Measurements from ENCODE around the gene CFAP299. TPM values are rescaled to one million over a fixed set of nuclear protein-coding genes. Genes with fewer than 3 reads are reported as not detected.

The CFAP299 gene
- polyA plus RNA-seq, 1 experiment: 3.3 TPM

DNA sequence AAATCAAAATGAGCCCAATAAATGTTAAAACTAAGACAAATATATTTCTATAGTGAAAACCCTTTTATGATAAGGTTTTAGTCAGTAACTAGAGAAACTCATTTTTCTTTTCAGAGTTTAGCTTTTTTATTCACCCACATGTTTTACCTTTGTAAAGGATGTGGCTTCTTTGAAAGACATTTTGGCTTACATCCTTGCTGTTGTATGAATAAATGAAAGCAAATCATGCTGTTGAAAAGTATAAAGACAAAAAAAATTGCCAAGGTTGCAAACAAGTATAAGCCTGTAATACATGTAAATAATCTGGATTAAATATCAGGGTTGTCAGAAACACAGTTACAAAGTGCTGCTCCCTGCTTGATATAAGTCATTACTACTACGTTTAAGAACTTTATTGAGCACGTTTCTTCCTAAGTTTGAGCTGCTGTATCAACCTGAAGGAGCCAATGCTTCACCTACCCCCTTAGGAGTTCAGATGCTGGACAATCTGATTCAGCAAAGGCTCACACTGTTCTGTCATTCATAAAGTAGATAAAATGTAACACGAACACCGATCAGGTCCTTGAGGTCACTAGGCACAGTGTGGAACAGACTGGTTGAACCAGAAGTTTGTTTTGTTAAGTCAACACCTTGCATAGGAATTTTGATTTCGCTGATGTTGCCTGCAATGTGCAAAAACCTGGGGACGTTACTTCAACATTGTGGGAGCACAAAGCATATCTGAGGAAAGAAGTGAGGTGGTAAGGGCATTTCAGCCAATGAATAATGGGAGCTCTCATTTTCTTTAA lies 373.7 kb downstream of the CFAP299 start:
- CTCF ChIA-PET: interaction anchor here (0.7 kb wide), 1 partner anchor 601 kb away, joined by 3 read pairs; no protein-coding TSS in a partner anchor
- POLR2A ChIA-PET: no interaction called here

DNA sequence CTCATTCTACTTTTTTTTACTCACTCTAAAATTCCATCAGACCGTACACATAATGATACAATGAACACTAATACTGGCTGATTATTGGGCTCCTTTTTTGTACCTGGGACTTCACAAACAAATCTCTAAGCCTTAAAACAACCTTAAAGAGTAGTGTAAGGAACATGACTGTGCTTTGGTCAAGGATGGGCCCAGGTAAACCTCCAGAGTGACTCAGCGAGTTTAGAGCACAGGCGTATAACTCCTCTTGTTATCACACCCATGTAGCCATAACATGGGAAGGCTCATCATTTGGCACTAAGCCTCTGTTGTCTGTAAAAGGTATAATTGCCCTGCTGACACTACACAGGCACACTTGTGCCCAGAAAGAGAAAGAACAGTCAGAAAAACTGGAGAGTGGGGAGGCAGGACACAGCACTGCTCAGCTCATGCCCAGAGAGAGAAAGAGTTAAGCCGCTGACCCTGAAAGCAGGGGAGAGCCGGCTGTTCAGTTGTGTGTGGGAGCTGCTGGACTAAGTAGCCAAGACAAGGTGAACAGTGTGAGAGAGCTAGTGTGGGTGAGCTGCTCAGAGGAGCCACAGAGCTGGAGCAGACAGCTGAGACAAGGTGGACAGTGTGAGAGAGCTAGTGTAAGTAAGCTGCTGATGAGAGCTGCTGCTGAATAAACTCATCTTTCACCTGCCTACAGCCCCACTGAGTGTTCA lies 375.4 kb downstream of the CFAP299 start:
- POLR2A ChIA-PET: no interaction called here

More for the DNA sequence above, 373.7 kb downstream of the CFAP299 start:
- DNase-seq (ENCODE audit: low read depth): no peak
- Histone ChIP-seq H3K4me3 (ENCODE audit: low read depth, low read length) (no peak overlapping the region), H3K36me3 (ENCODE audit: control insufficient read depth, insufficient read depth, low read length) (no peaks in the 10 kb centered on the region), H3K27me3 (ENCODE audit: control insufficient read depth, insufficient read depth, low read length) (no peaks in the 10 kb centered on the region)
- TF ChIP-seq, protein P1, sequence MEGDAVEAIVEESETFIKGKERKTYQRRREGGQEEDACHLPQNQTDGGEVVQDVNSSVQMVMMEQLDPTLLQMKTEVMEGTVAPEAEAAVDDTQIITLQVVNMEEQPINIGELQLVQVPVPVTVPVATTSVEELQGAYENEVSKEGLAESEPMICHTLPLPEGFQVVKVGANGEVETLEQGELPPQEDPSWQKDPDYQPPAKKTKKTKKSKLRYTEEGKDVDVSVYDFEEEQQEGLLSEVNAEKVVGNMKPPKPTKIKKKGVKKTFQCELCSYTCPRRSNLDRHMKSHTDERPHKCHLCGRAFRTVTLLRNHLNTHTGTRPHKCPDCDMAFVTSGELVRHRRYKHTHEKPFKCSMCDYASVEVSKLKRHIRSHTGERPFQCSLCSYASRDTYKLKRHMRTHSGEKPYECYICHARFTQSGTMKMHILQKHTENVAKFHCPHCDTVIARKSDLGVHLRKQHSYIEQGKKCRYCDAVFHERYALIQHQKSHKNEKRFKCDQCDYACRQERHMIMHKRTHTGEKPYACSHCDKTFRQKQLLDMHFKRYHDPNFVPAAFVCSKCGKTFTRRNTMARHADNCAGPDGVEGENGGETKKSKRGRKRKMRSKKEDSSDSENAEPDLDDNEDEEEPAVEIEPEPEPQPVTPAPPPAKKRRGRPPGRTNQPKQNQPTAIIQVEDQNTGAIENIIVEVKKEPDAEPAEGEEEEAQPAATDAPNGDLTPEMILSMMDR (IDR thresholded peaks at IDR 0.05; ENCODE audit: insufficient read depth, low read depth, low read length): no peak

DNA sequence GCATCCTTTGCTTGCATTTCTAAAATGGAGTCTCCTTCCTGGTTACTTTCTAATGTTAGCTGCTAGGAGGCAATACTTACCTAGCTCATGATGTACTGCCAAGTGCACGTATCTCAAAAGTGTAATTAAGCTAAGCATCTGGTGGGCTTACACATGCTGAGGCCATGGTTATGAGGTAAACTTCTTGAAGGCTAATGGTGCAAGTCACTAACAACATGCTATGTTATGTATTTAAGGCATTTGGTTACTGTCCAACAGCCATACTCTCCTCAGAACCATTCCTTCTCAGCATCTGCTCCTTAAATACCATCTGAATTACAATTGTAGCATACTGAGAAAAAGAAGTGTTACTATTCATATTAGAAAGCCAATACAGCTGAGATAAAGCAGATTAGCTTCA lies 376.4 kb downstream of the CFAP299 start:
- POLR2A ChIA-PET: no interaction called here
- no peaks in the 10 kb centered on the region for H3K36me3 ChIP-seq (ENCODE audit: control insufficient read depth, insufficient read depth, low read length)

More for the DNA sequence above, 375.4 kb downstream of the CFAP299 start:
- no peak for DNase-seq (ENCODE audit: low read depth)
- TF ChIP-seq, protein P1 (IDR thresholded peaks at IDR 0.05; ENCODE audit: insufficient read depth, low read depth, low read length): no peak
- CTCF ChIA-PET: interaction anchor here (1.5 kb wide), 1 partner anchor 16 kb away, joined by 3 read pairs; no protein-coding TSS in a partner anchor
- H3K4me3 ChIP-seq (ENCODE audit: low read depth, low read length): no peak overlapping the region
- H3K27me3 ChIP-seq (ENCODE audit: control insufficient read depth, insufficient read depth, low read length): no peaks in the 10 kb centered on the region
- no peaks in the 10 kb centered on the region for H3K36me3 ChIP-seq (ENCODE audit: control insufficient read depth, insufficient read depth, low read length)

DNA sequence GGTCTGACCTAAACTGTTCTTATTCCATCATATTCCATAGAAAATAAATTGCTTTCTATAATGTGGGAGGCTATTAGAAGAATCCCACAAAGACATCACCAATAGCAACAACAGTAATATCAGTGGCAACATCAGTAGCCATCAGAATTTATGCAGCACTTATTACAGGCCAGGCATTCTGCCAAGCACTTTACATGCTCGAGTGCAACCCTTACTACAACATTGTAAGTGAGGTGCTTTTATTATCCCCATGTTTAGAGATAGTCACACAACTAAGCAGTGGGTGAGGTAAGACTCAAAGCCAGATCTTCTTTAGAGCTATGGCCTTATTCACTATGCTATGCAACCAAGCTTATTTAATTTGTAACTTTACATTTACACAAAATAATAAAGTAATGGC lies 377.9 kb downstream of the CFAP299 start:
- DNase-seq (ENCODE audit: low read depth): no peak
- Histone ChIP-seq H3K27me3 (ENCODE audit: control insufficient read depth, insufficient read depth, low read length) (no peaks in the 10 kb centered on the region), H3K36me3 (ENCODE audit: control insufficient read depth, insufficient read depth, low read length) (no peaks in the 10 kb centered on the region), H3K4me3 (ENCODE audit: low read depth, low read length) (no peak overlapping the region)
- TF ChIP-seq, protein P1 (IDR thresholded peaks at IDR 0.05; ENCODE audit: insufficient read depth, low read depth, low read length): no peak
- ChIA-PET CTCF (no interaction called here), POLR2A (no interaction called here)

More for the DNA sequence above, 376.4 kb downstream of the CFAP299 start:
- no peak for DNase-seq (ENCODE audit: low read depth)
- H3K4me3 ChIP-seq (ENCODE audit: low read depth, low read length): no peak overlapping the region
- CTCF ChIA-PET: interaction anchor here (1.5 kb wide), 1 partner anchor 15 kb away, joined by 3 read pairs; no protein-coding TSS in a partner anchor
- TF ChIP-seq, protein P1 (IDR thresholded peaks at IDR 0.05; ENCODE audit: insufficient read depth, low read depth, low read length): no peak
- H3K27me3 ChIP-seq (ENCODE audit: control insufficient read depth, insufficient read depth, low read length): no peaks in the 10 kb centered on the region

DNA sequence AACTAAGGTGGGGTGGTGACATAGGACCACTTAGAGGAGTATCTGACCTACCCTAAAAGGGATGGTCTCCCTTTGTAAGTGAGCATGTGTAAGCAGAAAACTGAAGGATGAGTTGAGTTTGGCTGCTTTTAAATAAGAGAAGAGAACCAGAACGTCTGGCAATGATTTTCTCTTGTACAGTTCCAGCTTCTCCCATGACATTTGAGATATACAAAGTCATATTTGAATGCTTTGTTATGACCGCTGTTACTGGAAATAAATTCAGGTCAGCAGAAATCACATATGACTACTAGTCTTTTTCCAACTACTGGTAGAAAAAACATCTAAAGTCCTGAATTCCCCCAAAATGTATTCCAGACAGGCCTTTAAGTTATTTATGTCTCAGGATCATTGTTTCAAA lies 381.7 kb downstream of the CFAP299 start:
- DNase-seq (ENCODE audit: low read depth): no peak
- H3K27me3 ChIP-seq (ENCODE audit: control insufficient read depth, insufficient read depth, low read length): no peaks in the 10 kb centered on the region
- H3K36me3 ChIP-seq (ENCODE audit: control insufficient read depth, insufficient read depth, low read length): no peaks in the 10 kb centered on the region
- TF ChIP-seq, protein P1 (IDR thresholded peaks at IDR 0.05; ENCODE audit: insufficient read depth, low read depth, low read length): no peak
- no peak overlapping the region for H3K4me3 ChIP-seq (ENCODE audit: low read depth, low read length)
- ChIA-PET CTCF (no interaction called here), POLR2A (no interaction called here)

Measured in BJ (cell line).